Progenitor cell of endocrine pancreas (in vitro differentiated cells): Measurements from ENCODE around the gene MILR1. TPM values are rescaled to one million over a fixed set of nuclear protein-coding genes. Genes with fewer than 3 reads are reported as not detected.

Experiments used
- DNase-seq: peaks from one replicate; pipeline ENCODE4 v3.0.0; 2021; ENCODE audit warnings: low spot score; ENCODE audit not compliant: unreplicated experiment
- H3K27ac Mint-ChIP-seq: 2 replicates; pipeline ENCODE4 v1.8.0; 2021; ENCODE audit warnings: mild to moderate bottlenecking, moderate library complexity, mixed read lengths
- H3K27me3 Mint-ChIP-seq: 2 replicates; pipeline ENCODE4 v1.8.0; 2021; ENCODE audit warnings: mixed read lengths
- H3K36me3 Mint-ChIP-seq: 2 replicates; pipeline ENCODE4 v1.8.0; 2022; ENCODE audit warnings: mixed read lengths; ENCODE audit not compliant: insufficient read depth
- H3K4me1 Mint-ChIP-seq: 2 replicates; pipeline ENCODE4 v1.8.0; 2021; ENCODE audit warnings: low read depth, mixed read lengths
- H3K4me3 Mint-ChIP-seq: 2 replicates; pipeline ENCODE4 v1.8.0; 2021; ENCODE audit warnings: low read depth, mild to moderate bottlenecking, moderate library complexity, mixed read lengths
- H3K9me3 Mint-ChIP-seq: 2 replicates; pipeline ENCODE4 v1.8.0; 2021; ENCODE audit warnings: low read depth, mixed read lengths
- CTCF ChIP-seq: fragments of 200-600 bp; sonication (generic); IDR thresholded peaks from one replicate; pipeline ENCODE4 v1.5.0; 2021; ENCODE audit warnings: antibody characterized with exemption, mild to moderate bottlenecking; ENCODE audit not compliant: unreplicated experiment
- total RNA-seq: library from RNA; stranded (reverse); gene quantifications from 2 replicates; pipeline ENCODE4 v1.2.1, GENCODE V29; 2021

The MILR1 gene
- total RNA-seq, 1 donor from 2014 or later = not detected

- Mint-ChIP-seq H3K4me1 (peaks cover 32% of the 10 kb centered on the region), H3K27me3 (no peaks in the 10 kb centered on the region), H3K4me3 (peak within 1 kb of the TSS; percentile 98), H3K27ac (peak within 1 kb of the TSS; percentile 100), H3K36me3 (peaks cover 47% of the 10 kb centered on the region), H3K9me3 (no peaks in the 10 kb centered on the region)
- peak; percentile 97 for DNase-seq
- TF ChIP-seq CTCF = no peak
Measured at GRCh38 chr17:64506201-64506575, 57.3 kb downstream of the MILR1 start, which contains the start of gene DDX5. Gene DDX5 (minus strand): TSS chr17:64506289. CDS start chr17:64506119, 170 bp downstream.

- H3K4me1 Mint-ChIP-seq = peaks cover 31% of the 10 kb centered on the region
- peaks cover 43% of the 10 kb centered on the region for H3K36me3 Mint-ChIP-seq
- peak within 1 kb of the TSS; percentile 100 for H3K27ac Mint-ChIP-seq
Measured at GRCh38 chr17:64506576-64507412, 57.9 kb downstream of the MILR1 start, which contains the start of gene CEP95. Gene CEP95 (plus strand): TSS chr17:64506977. CDS start chr17:64507098, 121 bp downstream.

GRCh38 chr17:64507413-64507782, 58.5 kb downstream of the MILR1 start:
- H3K27me3 Mint-ChIP-seq = no peaks in the 10 kb centered on the region
- TF ChIP-seq CTCF = peak; percentile 40
- H3K9me3 Mint-ChIP-seq = no peaks in the 10 kb centered on the region
- H3K4me1 Mint-ChIP-seq = peaks cover 27% of the 10 kb centered on the region
- no peak for DNase-seq
- H3K36me3 Mint-ChIP-seq = peaks cover 40% of the 10 kb centered on the region
- peak overlapping the region; percentile 98 for H3K4me3 Mint-ChIP-seq
- peak overlapping the region; percentile 100 for H3K27ac Mint-ChIP-seq

More at GRCh38 chr17:64506576-64507412, 57.9 kb downstream of the MILR1 start, which contains the start of gene CEP95:
- Mint-ChIP-seq H3K27me3 (no peaks in the 10 kb centered on the region), H3K4me3 (peak within 1 kb of the TSS; percentile 98), H3K9me3 (no peaks in the 10 kb centered on the region)
- DNase-seq = peak; percentile 92
- no peak for TF ChIP-seq CTCF

- Mint-ChIP-seq H3K4me1 (peaks cover 22% of the 10 kb centered on the region), H3K4me3 (peak overlapping the region; percentile 98), H3K9me3 (no peaks in the 10 kb centered on the region), H3K27ac (peak overlapping the region; percentile 56), H3K36me3 (peaks cover 34% of the 10 kb centered on the region), H3K27me3 (no peaks in the 10 kb centered on the region)
- no peak for DNase-seq
- TF ChIP-seq CTCF = no peak
Measured at GRCh38 chr17:64508683-64509082, 59.8 kb downstream of the MILR1 start.

- no peaks in the 10 kb centered on the region for H3K27me3 Mint-ChIP-seq
- H3K9me3 Mint-ChIP-seq = no peaks in the 10 kb centered on the region
- H3K4me1 Mint-ChIP-seq = peaks cover 18% of the 10 kb centered on the region
Measured at GRCh38 chr17:64509179-64509578, 60.3 kb downstream of the MILR1 start.

More at GRCh38 chr17:64509179-64509578, 60.3 kb downstream of the MILR1 start:
- Mint-ChIP-seq H3K36me3 (peaks cover 33% of the 10 kb centered on the region), H3K4me3 (peak overlapping the region; percentile 56), H3K27ac (no peak overlapping the region)
- no peak for TF ChIP-seq CTCF
- no peak for DNase-seq
